ENCODE measurements around the gene EGFL6.

- TF ChIP-seq CEBPB (IDR thresholded peaks at IDR 0.05) (no peak), YY1 (IDR thresholded peaks at IDR 0.05; ENCODE audit: low read depth) (no peak), RAD21 (IDR thresholded peaks at IDR 0.05; ENCODE audit: low read depth) (no peak), ZBTB7A (IDR thresholded peaks at IDR 0.05; ENCODE audit: low read depth) (no peak), MAX (IDR thresholded peaks at IDR 0.05) (no peak), NFIC (IDR thresholded peaks at IDR 0.05) (no peak), TCF12 (IDR thresholded peaks at IDR 0.05; ENCODE audit: low read depth) (no peak), USF1 (IDR thresholded peaks at IDR 0.05) (no peak)
Measured at GRCh38 chrX:13664020-13664419, 94.6 kb downstream of the EGFL6 start.

Measured in Ishikawa (cell line).